GM18873 (cell line): ENCODE measurements around the gene MORN3.
"Not testable (repeated sequence)": the region's sequence is repeated elsewhere in the genome, so short reads cannot be mapped to it uniquely, and the experiment has no call there.

Experiments used
- ATAC-seq: cut with Tn5 transposase; IDR thresholded peaks from one replicate; pipeline ENCODE4 v1.9.1; 2021; ENCODE audit warnings: mild to moderate bottlenecking, moderate library complexity, moderate number of reproducible peaks; ENCODE audit not compliant: unreplicated experiment, low FRiP score

The MORN3 gene

GRCh38 chr12:121648458-121649028, 20.9 kb downstream of the MORN3 start:
- no peak for ATAC-seq

GRCh38 chr12:121641343-121641630, 28.2 kb downstream of the MORN3 start:
- no peak for ATAC-seq

- no peak for ATAC-seq
These were observed 30.9 kb downstream of the MORN3 start for GRCh38 chr12:121638298-121639202.

GRCh38 chr12:121637231-121637914, 32.1 kb downstream of the MORN3 start:
- no peak for ATAC-seq

- no peak for ATAC-seq
These were observed 34.6 kb downstream of the MORN3 start for GRCh38 chr12:121634836-121635235.

GRCh38 chr12:121633833-121634196, 35.6 kb downstream of the MORN3 start:
- not testable (repeated sequence) for ATAC-seq

GRCh38 chr12:121632069-121632970, 37.1 kb downstream of the MORN3 start:
- ATAC-seq, result no peak

GRCh38 chr12:121630791-121631355, 38.6 kb downstream of the MORN3 start:
- no peak for ATAC-seq

GRCh38 chr12:121628536-121628935, 40.9 kb downstream of the MORN3 start:
- ATAC-seq, result no peak

- ATAC-seq, result no peak
These were observed 41.4 kb downstream of the MORN3 start for GRCh38 chr12:121628037-121628436.

GRCh38 chr12:121626853-121627640, 42.4 kb downstream of the MORN3 start:
- peak; percentile 29 for ATAC-seq

- peak; percentile 55 for ATAC-seq
These were observed 43.2 kb downstream of the MORN3 start, which contains the start of gene ORAI1 for GRCh38 chr12:121626087-121626852. ORAI1 (plus strand) TSS chr12:121626530.

GRCh38 chr12:121620333-121620891, 49.0 kb downstream of the MORN3 start:
- no peak for ATAC-seq

GRCh38 chr12:121618659-121619233, 50.7 kb downstream of the MORN3 start:
- no peak for ATAC-seq

- ATAC-seq, result no peak
These were observed 54.5 kb downstream of the MORN3 start for GRCh38 chr12:121614872-121615467.

- ATAC-seq, result no peak
These were observed 56.0 kb downstream of the MORN3 start for GRCh38 chr12:121613462-121613861.

- ATAC-seq, result no peak
These were observed 58.1 kb downstream of the MORN3 start for GRCh38 chr12:121611306-121611705.
